HG02642 (cell line): ENCODE data around the gene NKAPD1.

Experiments
- ATAC-seq: cut with Tn5 transposase; IDR thresholded peaks from one replicate; pipeline ENCODE4 v1.9.1; 2021; ENCODE audit warnings: mild to moderate bottlenecking; ENCODE audit not compliant: unreplicated experiment, poor library complexity

Gene NKAPD1

DNA sequence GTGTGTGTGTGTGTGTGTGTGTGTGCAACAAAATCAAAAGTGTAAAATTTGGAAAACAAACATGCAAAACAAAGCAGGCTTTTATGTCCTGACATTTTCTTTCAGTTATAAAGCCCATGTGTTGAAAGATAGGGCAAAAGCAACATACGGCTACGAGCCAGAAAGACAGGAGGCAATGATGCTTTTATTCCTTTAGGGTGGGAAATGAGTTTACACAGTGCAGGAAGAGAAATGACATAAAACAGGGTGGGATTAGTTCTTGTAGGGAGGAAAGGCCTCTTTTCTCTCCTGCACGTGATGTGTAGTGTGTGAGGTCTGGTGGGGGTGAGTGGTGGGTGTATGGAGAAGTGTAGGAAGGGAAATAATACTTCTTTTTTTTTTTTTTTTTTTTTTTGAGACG, 60.4 kb downstream of the NKAPD1 start:
- ATAC-seq = no peak
